ENCODE measurements around the gene ITGAL. TPM values are rescaled to one million over a fixed set of nuclear protein-coding genes. Genes with fewer than 3 reads are reported as not detected.

The ITGAL gene
- total and polyA plus RNA-seq, 2 of the 8 experiments (the other 6 are each of a cell fraction or from before 2014, with no cell fraction given) = not detected

DNA sequence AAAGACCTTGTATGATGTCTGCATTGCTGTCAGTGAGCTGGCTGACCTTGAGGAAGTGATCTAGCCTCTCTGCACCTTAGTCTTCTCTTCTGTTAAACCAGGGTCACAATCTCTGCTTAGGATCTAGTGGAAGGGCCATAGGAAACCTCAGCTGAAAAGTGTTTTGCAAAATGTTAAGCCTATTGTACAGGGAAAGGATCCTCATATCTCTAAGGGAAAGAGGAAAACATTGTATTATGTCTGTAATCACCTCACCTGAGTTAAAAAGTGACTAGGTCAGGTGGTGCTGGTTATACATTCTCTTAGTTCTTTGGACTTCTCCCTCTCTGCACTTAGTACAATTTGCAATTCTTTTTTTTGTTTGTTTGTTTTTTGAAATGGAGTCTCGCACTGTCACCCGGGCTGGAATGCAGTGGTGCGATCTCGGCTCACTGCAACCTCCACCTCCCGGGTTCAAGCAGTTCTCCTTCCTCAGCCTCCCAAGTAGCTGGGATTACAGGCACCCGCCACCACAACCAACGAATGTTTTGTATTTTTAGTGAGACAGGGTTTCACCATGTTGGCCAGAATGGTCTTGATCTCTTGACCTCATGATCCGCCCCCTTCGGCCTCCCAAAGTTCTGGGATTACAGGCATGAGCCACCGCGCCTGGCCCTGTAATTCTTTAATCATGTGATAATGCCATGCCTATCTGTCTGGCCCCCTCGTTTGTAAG is 24.9 kb upstream of the ITGAL start:
- H3K9ac ChIP-seq (replicated peaks in 1 of 4; ENCODE audit: extremely low read depth in 1 of 4, low read depth in 3 of 4, low read length in 3 of 4) = no peak overlapping the region
- DNase-seq (ENCODE audit: low read depth in 1 of 2, low spot score in 2 of 2) = no peak
- no peak for FAIRE-seq
- H4K5ac ChIP-seq (ENCODE audit: insufficient read length, low read depth, low read length) = no peak overlapping the region
- no peak overlapping the region for H4K91ac ChIP-seq (replicated peaks; ENCODE audit: insufficient read length, low read length)
- no peak overlapping the region for H3K4ac ChIP-seq (replicated peaks; ENCODE audit: insufficient read length, low read depth, low read length)
- WGBS, 2 experiments (ENCODE audit: extremely low coverage in 1 of 2, insufficient coverage in 1 of 2, insufficient read length in 1 of 2, insufficient replicate concordance in 2 of 2, low coverage in 1 of 2, low lambda C conversion rate in 2 of 2, missing lambda C conversion rate in 1 of 2) = 87% methylated on average over 12 of the region's 12 CpGs; no CpG with 5 or more reads in 1 of the 2 experiments
- H3K79me2 ChIP-seq (ENCODE audit: control insufficient read depth in 1 of 2, insufficient read depth in 2 of 2, low read length in 2 of 2) = peaks cover 0 to 12% of the 10 kb centered on the region in 2 experiments; a peak in 1 of 4 replicates
- no peak overlapping the region for H2BK20ac ChIP-seq (ENCODE audit: low read length)
- H3K4me3 ChIP-seq (ENCODE audit: extremely low read depth in 1 of 4, insufficient read depth in 2 of 4, low read depth in 3 of 4, low read length in 4 of 4) = no peak overlapping the region
- no peak overlapping the region for H2BK12ac ChIP-seq (ENCODE audit: low read depth, low read length)
- H3K79me1 ChIP-seq (ENCODE audit: low read depth, low read length) = peaks cover 9% of the 10 kb centered on the region
- no peak overlapping the region for H2AK5ac ChIP-seq (ENCODE audit: low read depth, low read length)
- H3K23me2 ChIP-seq (ENCODE audit: low read depth, low read length) = peaks cover 6% of the 10 kb centered on the region
- H2BK15ac ChIP-seq (ENCODE audit: low read length) = no peak overlapping the region
- H3K14ac ChIP-seq (ENCODE audit: insufficient read length) = no peak overlapping the region
- H3K27ac ChIP-seq (ENCODE audit: low read depth, low read length) = no peak overlapping the region
- peaks cover 0 to 9% (median 6%) of the 10 kb centered on the region in 4 experiments; a peak in 5 of 7 replicates for H3K4me1 ChIP-seq (replicated peaks in 1 of 4; ENCODE audit: control insufficient read depth in 3 of 4, insufficient read depth in 4 of 4, low read length in 3 of 4)
- H3K56ac ChIP-seq (replicated peaks; ENCODE audit: insufficient read length, low read depth, low read length) = no peak overlapping the region
- peaks cover 0 to 3% of the 10 kb centered on the region in 2 experiments for H4K20me1 ChIP-seq (replicated peaks in 1 of 2; ENCODE audit: control insufficient read depth in 1 of 2, insufficient read depth in 2 of 2, low read length in 2 of 2)
- H2BK120ac ChIP-seq (replicated peaks; ENCODE audit: low read depth, low read length) = no peak overlapping the region
- ChIA-PET POLR2A (ENCODE audit: partially characterized antibody) (interaction anchor here (1.0 to 1.8 kb wide), 3 partner anchors 93 to 124 kb away, joined by 3 to 7 read pairs (median 6); partner anchors contain the start of genes CD2BP2 and ZNF688), CTCF (ENCODE audit: partially characterized antibody) (interaction anchor here (1.2 to 4.7 kb wide), 12 partner anchors 10 to 190 kb away, joined by 3 to 42 read pairs (median 6); partner anchors contain the start of genes DCTPP1 and ZNF747)
- H4K8ac ChIP-seq (ENCODE audit: extremely low read depth, insufficient read depth, low read length) = no peak overlapping the region
- H3K4me2 ChIP-seq (ENCODE audit: insufficient read depth in 1 of 2, low read depth in 2 of 2, low read length in 2 of 2) = no peak overlapping the region
- H3K36me3 ChIP-seq (ENCODE audit: control insufficient read depth in 2 of 4, insufficient read depth in 4 of 4, low read length in 3 of 4) = peaks cover 0 to 13% (median 0%) of the 10 kb centered on the region in 4 experiments; a peak in 1 of 8 replicates
- no peak overlapping the region for H2BK5ac ChIP-seq (ENCODE audit: low read depth, low read length)
- H2AFZ ChIP-seq (ENCODE audit: low read length) = no peak overlapping the region
- peaks cover 0 to 4% (median 1%) of the 10 kb centered on the region in 4 experiments; a peak in 1 of 7 replicates for H3K27me3 ChIP-seq (replicated peaks in 1 of 4; ENCODE audit: control insufficient read depth in 3 of 4, extremely low read depth in 1 of 4, insufficient read depth in 3 of 4, low read length in 3 of 4)
- no peak overlapping the region for H3K18ac ChIP-seq (ENCODE audit: extremely low read depth, low read length)
- no peak overlapping the region for H3K23ac ChIP-seq (ENCODE audit: insufficient read length)
- H3K9me3 ChIP-seq (ENCODE audit: insufficient read depth in 2 of 2, low read depth in 1 of 2, low read length in 1 of 2) = no peaks in the 10 kb centered on the region
- TF ChIP-seq TCF12 (IDR thresholded peaks at IDR 0.05; ENCODE audit: low read depth, low read length) (no peak), POLR2A (IDR thresholded peaks at IDR 0.05; ENCODE audit: control extremely low read depth in 1 of 2, low read depth in 2 of 2, low read length in 2 of 2) (no peak), CBX8 (IDR thresholded peaks at IDR 0.05; ENCODE audit: borderline replicate concordance, low read depth, low read length) (no peak), ZNF274 (IDR thresholded peaks at IDR 0.05; ENCODE audit: borderline replicate concordance, extremely low read depth, low read length) (no peak), SAP30 (IDR thresholded peaks at IDR 0.05; ENCODE audit: insufficient read depth, insufficient replicate concordance, low read length) (no peak), SIRT6 (IDR thresholded peaks at IDR 0.05; ENCODE audit: low read length) (no peak), CTBP2 (IDR thresholded peaks at IDR 0.05; ENCODE audit: borderline replicate concordance, insufficient read depth, insufficient read length, low read length) (no peak), RBBP5 (IDR thresholded peaks at IDR 0.05; ENCODE audit: borderline replicate concordance, low read depth, low read length) (no peak), E2F6 (IDR thresholded peaks at IDR 0.05) (no peak), ASH2L (IDR thresholded peaks at IDR 0.05; ENCODE audit: low read length) (no peak), GABPA (IDR thresholded peaks at IDR 0.05; ENCODE audit: borderline replicate concordance, insufficient read depth, low read length) (no peak), JUND (IDR thresholded peaks at IDR 0.05; ENCODE audit: low read length) (no peak)
